Endothelial cell of umbilical vein (primary cell): ENCODE results near the gene GREB1. TPM values are rescaled to one million over a fixed set of nuclear protein-coding genes. Genes with fewer than 3 reads are reported as not detected.
A peak's percentile ranks its signal among the peaks of the same experiment; 100 is the strongest.

Source experiments
- BruUV-seq: library from RNA; stranded (reverse); fragments of 400-500 nt; replicated peaks from 2 replicates; lab custom pipeline; 2021; lab: Mats Ljungman, UMichigan
- CTCF ChIA-PET: fragments of 300-600, 350-600 bp; sonication (Branson Sonifier 250); formaldehyde crosslinking; loops from one replicate; lab custom pipeline; 2021; ENCODE audit warnings: antibody characterized with exemption, inconsistent platforms; lab: Charles Lee
- POLR2A ChIA-PET: fragments of 300-600, 350-600 bp; sonication (Branson Sonifier 250); formaldehyde crosslinking; loops from one replicate; lab custom pipeline; 2021; ENCODE audit warnings: antibody characterized with exemption, inconsistent platforms; lab: Charles Lee
- DNase-seq: peaks from one replicate; pipeline ENCODE4 v3.0.0-alpha.2; 2011; ENCODE audit warnings: low read depth, low spot score
- FAIRE-seq: peaks from 2 replicates; lab custom pipeline; 2011; peaks lifted over from hg19 to GRCh38; lab: Jason Lieb, UNC
- H2AFZ ChIP-seq: 2 replicates; pipeline ENCODE4 v1.6.0; 2012; ENCODE audit warnings: low read depth, low read length, control low read depth, inconsistent platforms
- H3K27ac ChIP-seq: 2 replicates; pipeline ENCODE4 v1.5.1; 2011; ENCODE audit warnings: low read depth, mild to moderate bottlenecking, control low read depth, low read length, moderate library complexity; ENCODE audit not compliant: insufficient read depth
- H3K27me3 ChIP-seq, 2 experiments: 2 replicates each; pipeline versions ENCODE4 v1.6.0 to v1.6.1; 2011; ENCODE audit warnings: low read length in 2 of 2, mixed read lengths in 1 of 2; ENCODE audit not compliant: control insufficient read depth in 2 of 2, insufficient read depth in 2 of 2
- H3K36me3 ChIP-seq, 2 experiments: 2 replicates in 1 of 2; 3 replicates in 1 of 2; pipeline ENCODE4 v1.5.1; 2011; ENCODE audit warnings: low read length in 2 of 2, mild to moderate bottlenecking in 1 of 2, moderate library complexity in 1 of 2; ENCODE audit not compliant: control insufficient read depth in 2 of 2, insufficient read depth in 2 of 2; ENCODE audit errors: extremely low read depth in 1 of 2
- H3K4me1 ChIP-seq: 3 replicates; pipeline ENCODE4 v1.5.1; 2011; ENCODE audit warnings: mild to moderate bottlenecking, low read length; ENCODE audit not compliant: control insufficient read depth, insufficient read depth; ENCODE audit errors: extremely low read depth
- H3K4me2 ChIP-seq: 2 replicates; pipeline ENCODE4 v1.6.1; 2011; ENCODE audit warnings: low read length, control low read depth, mixed read lengths; ENCODE audit not compliant: insufficient read depth
- H3K4me3 ChIP-seq, 3 experiments: fragments of 200-600 bp in 1 of 3; sonication (generic), shearing (Covaris generic) in 1 of 3; replicated peaks in 1 of 3; 2 replicates each; pipeline ENCODE4 v1.5.1; 2011 to 2016; ENCODE audit warnings: control low read depth in 3 of 3, low read length in 3 of 3, mild to moderate bottlenecking in 2 of 3, inconsistent platforms in 1 of 3, low read depth in 1 of 3, moderate library complexity in 1 of 3; ENCODE audit not compliant: insufficient read depth in 1 of 3
- H3K79me2 ChIP-seq: 2 replicates; pipeline ENCODE4 v1.6.0; 2012; ENCODE audit warnings: low read length, inconsistent platforms; ENCODE audit not compliant: control insufficient read depth, insufficient read depth
- H3K9ac ChIP-seq: replicated peaks from 2 replicates; pipeline ENCODE3; 2011; ENCODE audit warnings: low read length, control low read depth; ENCODE audit not compliant: insufficient read depth; ENCODE audit errors: extremely low read depth
- H3K9me1 ChIP-seq: replicated peaks from 3 replicates; pipeline ENCODE4 v1.6.0; 2011; ENCODE audit warnings: mild to moderate bottlenecking, low read length; ENCODE audit not compliant: control insufficient read depth, insufficient read depth; ENCODE audit errors: extremely low read depth
- H3K9me3 ChIP-seq: replicated peaks from 2 replicates; pipeline ENCODE4 v1.5.1; 2012; ENCODE audit warnings: low read length, inconsistent platforms; ENCODE audit not compliant: control insufficient read depth, insufficient read depth
- H4K20me1 ChIP-seq: replicated peaks from 2 replicates; pipeline ENCODE3; 2011; ENCODE audit warnings: mild to moderate bottlenecking, low read length; ENCODE audit not compliant: control insufficient read depth, insufficient read depth; ENCODE audit errors: extremely low read depth
- EZH2 ChIP-seq: IDR thresholded peaks from 2 replicates; pipeline ENCODE4 v1.6.1; 2012; ENCODE audit warnings: borderline replicate concordance, low read depth, mild to moderate bottlenecking, moderate library complexity, low read length, inconsistent platforms; ENCODE audit not compliant: severe bottlenecking
- FOS ChIP-seq: IDR thresholded peaks from 2 replicates; pipeline ENCODE4 v1.6.1; 2011; ENCODE audit warnings: mild to moderate bottlenecking, low read length, moderate library complexity, borderline replicate concordance; ENCODE audit not compliant: insufficient read depth
- GATA2 ChIP-seq: IDR thresholded peaks from 2 replicates; pipeline ENCODE4 v1.7.0; 2011; ENCODE audit warnings: low read depth, mild to moderate bottlenecking, moderate library complexity, mixed read lengths, low read length; ENCODE audit not compliant: insufficient read length, insufficient read depth
- JUN ChIP-seq: IDR thresholded peaks from 2 replicates; pipeline ENCODE4 v1.6.1; 2011; ENCODE audit warnings: borderline replicate concordance, low read depth; ENCODE audit not compliant: insufficient read length, insufficient read depth
- MYC ChIP-seq: IDR thresholded peaks from one replicate; pipeline ENCODE4 v1.6.1; 2011; ENCODE audit warnings: mild to moderate bottlenecking, low read depth, low read length
- POLR2A ChIP-seq: IDR thresholded peaks from 2 replicates; pipeline ENCODE4 v1.6.1; 2012; ENCODE audit warnings: low read depth, mild to moderate bottlenecking, control low read depth, low read length
- POLR2AphosphoS5 ChIP-seq: IDR thresholded peaks from 2 replicates; pipeline ENCODE4 v1.6.1; 2012; ENCODE audit warnings: low read depth, mild to moderate bottlenecking, control low read depth, low read length, moderate library complexity; ENCODE audit not compliant: insufficient read depth
- dilution Hi-C: fragments of 300-500 bp; cut with MboI; formaldehyde crosslinking; loops from one replicate; pipeline ENCODE4 v1.15.0; 2019; ENCODE audit warnings: low sequenced_read_pairs; ENCODE audit not compliant: extremely low pct_ligation_motif_present
- intact Hi-C: fragments of 100-400 bp; cut with micrococcal nuclease; formaldehyde crosslinking; loops from one replicate; pipeline ENCODE4 v1.10.0; 2022
- polyA plus RNA-seq, 4 experiments: library from polyadenylated mRNA; depleted of rRNA in 3 of 4; stranded (reverse) in 3 of 4; unstranded in 1 of 4; fragments of >200 nt; gene quantifications; 2 replicates each; pipeline versions ENCODE4 v1.2.1 to v1.2.3, GENCODE V29; 2011 to 2012; ENCODE audit warnings: missing spikeins in 1 of 4
- total RNA-seq: library from RNA; stranded (reverse); gene quantifications from 2 replicates; pipeline ENCODE4 v1.2.3, GENCODE V29; 2021
- TF ChIP-seq, protein P1 (sequence below): IDR thresholded peaks from 2 replicates; pipeline ENCODE4 v1.6.1; 2011; ENCODE audit not compliant: insufficient read depth, insufficient read length
- TF ChIP-seq, protein P2 (sequence below), 2 donors: IDR thresholded peaks; 1 replicate in 1 of 2; 2 replicates in 1 of 2; pipeline ENCODE4 v1.5.1; 2011; ENCODE audit warnings: low read length in 2 of 2, mild to moderate bottlenecking in 2 of 2, moderate library complexity in 2 of 2, control low read depth in 1 of 2, inconsistent platforms in 1 of 2, low read depth in 1 of 2; ENCODE audit not compliant: insufficient read depth in 1 of 2; ENCODE audit errors: extremely low read depth in 1 of 2

GREB1 gene
- total and polyA plus RNA-seq, 2 donors (not counting 3 experiments of a cell fraction or from before 2014, with no cell fraction given) = 0.17 to 0.58 TPM

DNA sequence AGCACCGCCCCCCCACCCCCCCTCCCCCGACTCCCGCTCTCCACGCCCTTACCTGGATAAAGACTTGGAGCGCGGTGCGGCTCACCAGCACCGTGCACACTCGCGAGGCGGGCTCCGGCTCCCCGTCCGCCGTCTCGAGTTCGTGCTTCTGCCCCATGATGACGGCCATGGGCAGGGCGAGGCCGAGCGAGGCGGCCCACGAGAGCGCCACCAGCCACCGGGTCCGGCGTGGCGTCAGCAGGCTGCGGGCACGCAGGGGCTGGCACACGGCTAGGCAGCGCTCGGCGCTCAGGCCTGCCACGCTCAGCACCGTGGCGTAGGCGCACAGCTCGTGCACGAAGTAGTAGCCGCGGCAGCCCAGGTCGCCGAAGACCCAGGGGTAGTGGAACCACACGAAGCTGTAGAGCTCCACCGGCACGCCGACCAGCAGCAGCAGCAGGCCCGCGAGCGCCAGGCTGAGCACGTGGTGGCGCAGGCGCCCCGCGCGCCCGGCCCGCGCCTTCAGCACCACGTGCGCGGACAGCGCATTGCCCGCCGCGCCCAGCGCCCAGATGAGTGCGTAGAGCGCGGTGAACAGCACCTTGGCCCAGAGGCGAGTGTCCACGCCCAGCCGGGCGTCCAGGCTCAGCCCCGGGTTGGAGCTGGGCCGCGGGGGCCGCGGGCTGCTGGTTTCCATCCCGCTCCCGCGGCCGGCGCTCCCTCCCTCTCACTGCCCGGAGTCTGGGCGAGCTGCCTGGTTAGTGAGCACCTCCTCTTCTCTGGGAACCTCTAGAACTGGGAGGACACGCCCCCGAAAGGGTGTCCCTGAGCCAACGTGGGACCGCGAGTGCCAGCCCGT is 135.8 kb downstream of the GREB1 start, which contains the start of gene NTSR2:
TSS of gene NTSR2 (minus strand) at position 742 of the 838 bp plus-strand sequence. CDS start at position 676, 66 bp downstream.
- DNase-seq (peak; percentile 54), FAIRE-seq (peak; percentile 21)
- Histone ChIP-seq H3K4me1 (no peaks in the 10 kb centered on the region), H3K79me2 (no peaks in the 10 kb centered on the region), H3K27ac (no peak within 1 kb of the TSS), H3K9ac (no peak within 1 kb of the TSS), H3K4me3 (no peak within 1 kb of the TSS), H4K20me1 (no peaks in the 10 kb centered on the region), H3K27me3 (peaks cover 3 to 10% of the 10 kb centered on the region in 2 experiments), H2AFZ (no peak within 1 kb of the TSS), H3K9me1 (no peaks in the 10 kb centered on the region), H3K9me3 (no peaks in the 10 kb centered on the region), H3K36me3 (no peaks in the 10 kb centered on the region), H3K4me2 (no peak within 1 kb of the TSS)
- dilution Hi-C loops (no loop called here), intact Hi-C loops (no loop called here)
- CTCF ChIA-PET = interaction anchor here (0.6 to 1.4 kb wide), 4 partner anchors 18 to 837 kb away, joined by 3 to 5 read pairs (median 3); a partner anchor contains a TSS
- POLR2A ChIA-PET = no interaction called here
- TF ChIP-seq, protein P1, sequence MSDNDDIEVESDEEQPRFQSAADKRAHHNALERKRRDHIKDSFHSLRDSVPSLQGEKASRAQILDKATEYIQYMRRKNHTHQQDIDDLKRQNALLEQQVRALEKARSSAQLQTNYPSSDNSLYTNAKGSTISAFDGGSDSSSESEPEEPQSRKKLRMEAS = peak; percentile 88
- peak; percentile 53 for TF ChIP-seq POLR2AphosphoS5
- no peak for TF ChIP-seq MYC
- peak; percentile 32 for TF ChIP-seq EZH2
- TF ChIP-seq GATA2 = no peak
- TF ChIP-seq POLR2A = no peak
- no TSS peak for BruUV-seq

DNA sequence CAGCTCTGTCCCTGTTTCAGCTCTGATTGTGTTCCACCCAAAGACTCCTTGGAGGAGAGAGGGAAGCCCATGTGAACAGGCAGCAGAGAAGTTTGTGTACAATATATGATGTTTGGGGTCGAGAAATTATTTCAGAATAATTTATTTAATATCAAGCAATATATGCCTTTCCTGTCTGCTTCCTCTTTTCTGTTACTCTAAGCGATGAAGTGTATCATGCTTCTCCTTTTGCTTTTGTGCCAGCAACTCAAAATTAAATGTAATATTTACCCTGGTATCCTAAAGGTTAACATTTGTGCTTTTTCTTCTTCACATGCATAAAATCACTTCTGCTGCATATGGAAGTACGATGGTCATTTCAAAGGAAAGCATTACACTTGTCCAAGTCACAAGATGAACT is 138.6 kb downstream of the GREB1 start:
- Histone ChIP-seq H3K4me2 (no peak overlapping the region), H3K4me1 (peaks cover 4% of the 10 kb centered on the region), H4K20me1 (no peaks in the 10 kb centered on the region), H3K36me3 (no peaks in the 10 kb centered on the region), H3K9me3 (no peaks in the 10 kb centered on the region), H3K27ac (no peak overlapping the region), H2AFZ (no peak overlapping the region), H3K9me1 (no peaks in the 10 kb centered on the region), H3K79me2 (no peaks in the 10 kb centered on the region), H3K4me3 (no peak overlapping the region), H3K27me3 (peaks cover 8 to 10% of the 10 kb centered on the region in 2 experiments), H3K9ac (no peak overlapping the region)
- intact Hi-C loops (no loop called here), dilution Hi-C loops (no loop called here)
- POLR2A ChIA-PET = no interaction called here
- no peak for TF ChIP-seq JUN
- no peak for TF ChIP-seq MYC
- no peak for TF ChIP-seq POLR2A
- TF ChIP-seq, protein P1 = no peak
- no peak for TF ChIP-seq POLR2AphosphoS5
- TF ChIP-seq EZH2 = no peak
- TF ChIP-seq, protein P2, sequence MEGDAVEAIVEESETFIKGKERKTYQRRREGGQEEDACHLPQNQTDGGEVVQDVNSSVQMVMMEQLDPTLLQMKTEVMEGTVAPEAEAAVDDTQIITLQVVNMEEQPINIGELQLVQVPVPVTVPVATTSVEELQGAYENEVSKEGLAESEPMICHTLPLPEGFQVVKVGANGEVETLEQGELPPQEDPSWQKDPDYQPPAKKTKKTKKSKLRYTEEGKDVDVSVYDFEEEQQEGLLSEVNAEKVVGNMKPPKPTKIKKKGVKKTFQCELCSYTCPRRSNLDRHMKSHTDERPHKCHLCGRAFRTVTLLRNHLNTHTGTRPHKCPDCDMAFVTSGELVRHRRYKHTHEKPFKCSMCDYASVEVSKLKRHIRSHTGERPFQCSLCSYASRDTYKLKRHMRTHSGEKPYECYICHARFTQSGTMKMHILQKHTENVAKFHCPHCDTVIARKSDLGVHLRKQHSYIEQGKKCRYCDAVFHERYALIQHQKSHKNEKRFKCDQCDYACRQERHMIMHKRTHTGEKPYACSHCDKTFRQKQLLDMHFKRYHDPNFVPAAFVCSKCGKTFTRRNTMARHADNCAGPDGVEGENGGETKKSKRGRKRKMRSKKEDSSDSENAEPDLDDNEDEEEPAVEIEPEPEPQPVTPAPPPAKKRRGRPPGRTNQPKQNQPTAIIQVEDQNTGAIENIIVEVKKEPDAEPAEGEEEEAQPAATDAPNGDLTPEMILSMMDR (IDR thresholded peaks at IDR 0.05; ENCODE audit: extremely low read depth in 1 of 2, insufficient read depth in 1 of 2, low read depth in 1 of 2, low read length in 2 of 2) = no peak
- no peak for TF ChIP-seq FOS
- no peak for TF ChIP-seq GATA2
- CTCF ChIA-PET = no interaction called here
- DNase-seq (no peak), FAIRE-seq (no peak)
- BruUV-seq = no TSS peak
